OCI-LY1 (cell line): ENCODE measurements around the gene SHROOM2.

Source experiments
- H2AFZ ChIP-seq: fragments of 200-600 bp; sonication (generic), shearing (Covaris generic); 2 replicates; pipeline ENCODE4 v1.6.0; 2014; ENCODE audit warnings: antibody characterized with exemption, mild to moderate bottlenecking, low read length
- H3F3A ChIP-seq: fragments of 200-600 bp; sonication (generic), shearing (Covaris generic); 2 replicates; pipeline ENCODE4 v1.6.0; 2014; ENCODE audit warnings: mild to moderate bottlenecking, antibody characterized with exemption, low read length, moderate library complexity; ENCODE audit not compliant: insufficient read depth
- H3K27ac ChIP-seq: fragments of 200-600 bp; sonication (generic); 2 replicates; pipeline ENCODE4 v1.5.1; 2014; ENCODE audit warnings: low read length, mixed run types, mild to moderate bottlenecking, low read depth; ENCODE audit not compliant: poor library complexity, severe bottlenecking
- H3K27me3 ChIP-seq: fragments of 200-600 bp; sonication (generic); 2 replicates; pipeline ENCODE4 v1.6.0; 2014; ENCODE audit warnings: antibody characterized with exemption, mild to moderate bottlenecking, low read length, moderate library complexity; ENCODE audit not compliant: insufficient read depth
- H3K36me3 ChIP-seq: fragments of 200-600 bp; sonication (generic); 2 replicates; pipeline ENCODE4 v1.6.1; 2014; ENCODE audit warnings: mild to moderate bottlenecking, antibody characterized with exemption, low read length, moderate library complexity, mixed read lengths; ENCODE audit not compliant: insufficient read depth
- H3K4me1 ChIP-seq: fragments of 200-600 bp; sonication (generic); 2 replicates; pipeline ENCODE4 v1.5.1; 2014; ENCODE audit warnings: mild to moderate bottlenecking, low read length, moderate library complexity; ENCODE audit not compliant: insufficient read depth, severe bottlenecking
- H3K4me2 ChIP-seq: fragments of 200-600 bp; sonication (generic), shearing (Covaris generic); 2 replicates; pipeline ENCODE4 v1.6.1; 2014; ENCODE audit warnings: low read length
- H3K4me3 ChIP-seq: fragments of 200-600 bp; sonication (generic); 2 replicates; pipeline ENCODE4 v1.5.1; 2014; ENCODE audit warnings: low read length, low read depth, mild to moderate bottlenecking, mixed read lengths; ENCODE audit not compliant: poor library complexity, severe bottlenecking
- H3K79me2 ChIP-seq: fragments of 200-600 bp; shearing (Covaris generic); 2 replicates; pipeline ENCODE4 v1.6.1; 2016; ENCODE audit warnings: mixed run types, low read length, mixed read lengths; ENCODE audit not compliant: insufficient read depth
- H3K9ac ChIP-seq: fragments of 200-600 bp; sonication (generic), shearing (Covaris generic); 2 replicates; pipeline ENCODE4 v1.6.1; 2014; ENCODE audit warnings: mild to moderate bottlenecking, low read length, mixed read lengths
- H3K9me2 ChIP-seq: fragments of 200-600 bp; sonication (generic), shearing (Covaris generic); 2 replicates; pipeline ENCODE4 v1.6.1; 2014; ENCODE audit warnings: low read depth, mild to moderate bottlenecking, low read length, mixed read lengths
- H3K9me3 ChIP-seq: fragments of 200-600 bp; shearing (Covaris generic); 2 replicates; pipeline ENCODE4 v1.6.1; 2014; ENCODE audit warnings: low read length, mixed read lengths
- H4K20me1 ChIP-seq: fragments of 200-600 bp; sonication (generic), shearing (Covaris generic); 2 replicates; pipeline ENCODE4 v1.6.0; 2016; ENCODE audit warnings: mild to moderate bottlenecking, low read length; ENCODE audit not compliant: insufficient read depth
- CTCF ChIP-seq: fragments of 200-600 bp; sonication (generic), shearing (Covaris generic); IDR thresholded peaks from 2 replicates; pipeline ENCODE4 v1.5.1; 2017; ENCODE audit warnings: mild to moderate bottlenecking, antibody characterized with exemption, low read length, moderate library complexity, mixed read lengths
- EZH2 ChIP-seq: fragments of 200-600 bp; sonication (generic), shearing (Covaris generic); IDR thresholded peaks from 2 replicates; pipeline ENCODE4 v1.8.0; 2017; ENCODE audit warnings: borderline replicate concordance, mixed run types, mild to moderate bottlenecking, antibody characterized with exemption, low read length, moderate library complexity, mixed read lengths

SHROOM2 gene

GRCh38 chrX:9942086-9942485 is 155.9 kb downstream of the SHROOM2 start:
- Histone ChIP-seq H3K27me3 (no peaks in the 10 kb centered on the region), H3K4me3 (no peak overlapping the region), H3K4me1 (no peaks in the 10 kb centered on the region), H3K27ac (no peak overlapping the region), H3K79me2 (no peaks in the 10 kb centered on the region), H3K4me2 (no peak overlapping the region), H3K9me3 (no peaks in the 10 kb centered on the region), H3F3A (no peaks in the 10 kb centered on the region), H4K20me1 (no peaks in the 10 kb centered on the region), H2AFZ (no peak overlapping the region), H3K9ac (no peak overlapping the region), H3K36me3 (no peaks in the 10 kb centered on the region), H3K9me2 (no peaks in the 10 kb centered on the region)
- TF ChIP-seq EZH2 (no peak), CTCF (no peak)

- Histone ChIP-seq H3K27ac (no peak overlapping the region), H3K4me3 (no peak overlapping the region), H3K79me2 (no peaks in the 10 kb centered on the region), H3K9me2 (no peaks in the 10 kb centered on the region), H3K9ac (no peak overlapping the region), H3K4me2 (no peak overlapping the region), H3K9me3 (no peaks in the 10 kb centered on the region), H4K20me1 (no peaks in the 10 kb centered on the region), H3K36me3 (no peaks in the 10 kb centered on the region), H3K4me1 (no peaks in the 10 kb centered on the region), H3K27me3 (no peaks in the 10 kb centered on the region), H2AFZ (no peak overlapping the region), H3F3A (no peaks in the 10 kb centered on the region)
- TF ChIP-seq EZH2 (no peak), CTCF (no peak)
Observed at GRCh38 chrX:9943420-9943819, 157.2 kb downstream of the SHROOM2 start.

GRCh38 chrX:9947131-9947794 is 161.0 kb downstream of the SHROOM2 start:
- no peaks in the 10 kb centered on the region for H3K27me3 ChIP-seq
- no peaks in the 10 kb centered on the region for H3K36me3 ChIP-seq
- no peak overlapping the region for H2AFZ ChIP-seq
- H3K9me3 ChIP-seq = no peaks in the 10 kb centered on the region
- no peak for TF ChIP-seq EZH2
- no peak for TF ChIP-seq CTCF
- H3K9ac ChIP-seq = no peak overlapping the region
- no peak overlapping the region for H3K4me2 ChIP-seq
- H3K4me3 ChIP-seq = no peak overlapping the region
- no peaks in the 10 kb centered on the region for H3F3A ChIP-seq
- H3K79me2 ChIP-seq = no peaks in the 10 kb centered on the region
- no peak overlapping the region for H3K27ac ChIP-seq
- H3K4me1 ChIP-seq = no peaks in the 10 kb centered on the region
- H3K9me2 ChIP-seq = no peaks in the 10 kb centered on the region
- H4K20me1 ChIP-seq = no peaks in the 10 kb centered on the region
